GM19328 (cell line): Measurements from ENCODE around the gene SPIB.
"Not testable (repeated sequence)": the region's sequence is repeated elsewhere in the genome, so short reads cannot be mapped to it uniquely, and the experiment has no call there.

Source experiments
- ATAC-seq: cut with Tn5 transposase; IDR thresholded peaks from one replicate; pipeline ENCODE4 v1.9.1; 2021; ENCODE audit warnings: mild to moderate bottlenecking, moderate library complexity; ENCODE audit not compliant: unreplicated experiment

The SPIB gene

GRCh38 chr19:50435221-50435620 lies 16.5 kb downstream of the SPIB start:
- no peak for ATAC-seq

- ATAC-seq = no peak
Observed at GRCh38 chr19:50435627-50436026, 16.9 kb downstream of the SPIB start.

DNA sequence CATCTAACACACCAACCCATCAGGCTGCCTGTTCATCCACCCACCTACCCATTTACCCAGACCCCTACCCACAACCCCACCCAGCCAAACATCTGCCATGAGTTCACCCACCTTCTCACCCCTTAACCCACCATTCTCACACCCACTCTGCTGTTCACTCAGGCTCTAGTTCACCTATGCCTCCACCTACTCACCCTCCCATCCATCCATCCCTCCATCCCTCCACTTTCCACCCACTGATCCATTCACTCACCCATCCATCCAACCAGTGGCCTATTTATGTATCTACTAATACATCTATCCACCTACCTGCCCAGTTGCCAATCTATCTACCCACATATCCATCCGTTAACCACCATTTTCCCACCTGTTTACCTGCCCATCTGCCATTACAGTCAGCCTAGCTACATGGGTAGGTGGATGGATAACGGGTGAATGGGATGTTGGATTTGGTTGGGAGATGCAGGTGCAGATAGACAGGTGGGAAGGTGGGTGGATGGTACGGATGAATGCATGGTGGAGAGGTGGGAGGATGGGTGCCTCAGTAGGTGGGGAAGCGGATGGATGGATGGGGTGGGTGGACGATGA lies 19.2 kb downstream of the SPIB start:
- ATAC-seq = no peak

DNA sequence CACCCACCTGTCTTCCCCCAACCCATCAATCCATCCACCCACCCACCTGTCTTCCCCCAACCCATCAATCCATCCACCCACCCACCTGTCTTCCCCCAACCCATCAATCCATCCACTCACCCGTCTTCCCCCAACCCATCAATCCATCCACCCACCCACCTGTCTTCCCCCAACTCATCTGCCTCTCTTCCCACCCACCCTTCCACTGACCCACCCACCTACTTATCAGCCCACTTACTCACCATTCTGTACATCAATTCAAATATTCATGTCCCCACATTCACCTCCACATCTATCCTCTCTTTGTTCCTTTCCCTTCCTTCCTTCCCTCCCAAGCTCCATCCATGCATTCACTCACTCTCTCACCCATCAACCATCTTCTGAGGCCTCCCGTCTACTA lies 20.4 kb downstream of the SPIB start:
- ATAC-seq = not testable (repeated sequence)

DNA sequence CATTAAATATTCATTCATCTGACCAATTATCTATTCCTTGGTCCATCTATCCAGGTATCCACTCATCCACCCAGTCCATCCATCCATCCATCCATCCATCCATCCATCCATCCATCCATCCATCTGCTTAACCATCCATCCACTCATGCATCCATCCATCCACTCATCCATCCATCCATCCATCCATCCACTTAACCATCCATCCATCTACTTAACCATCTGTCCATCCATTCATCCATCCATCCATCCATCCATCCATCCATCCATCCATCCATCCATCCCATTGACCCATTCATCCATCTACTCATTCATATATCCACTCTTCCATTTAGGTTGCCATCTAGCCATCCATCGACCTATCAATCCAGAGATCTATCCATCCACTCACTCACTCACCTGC lies 25.3 kb downstream of the SPIB start:
- no peak for ATAC-seq

DNA sequence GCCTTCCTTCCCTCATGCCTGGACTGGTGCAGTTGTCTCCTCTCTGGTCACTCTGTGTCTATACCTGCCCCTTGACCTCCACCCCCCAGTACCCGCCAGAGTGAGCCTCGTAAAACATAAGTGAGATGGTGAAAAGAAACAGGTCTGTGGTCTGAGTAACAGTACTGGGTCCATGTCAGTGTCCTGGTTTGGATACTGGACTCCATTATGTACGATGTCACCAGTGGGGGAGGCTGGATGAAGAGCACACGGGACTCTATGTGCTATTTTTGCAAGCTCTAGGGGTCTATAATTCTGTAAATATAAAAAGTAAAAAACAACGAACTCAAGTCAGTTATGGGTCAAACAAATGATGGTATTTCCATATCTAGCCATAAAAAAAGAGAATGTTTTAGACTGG lies 28.3 kb downstream of the SPIB start:
- no peak for ATAC-seq

GRCh38 chr19:50447750-50448149 lies 29.0 kb downstream of the SPIB start:
- ATAC-seq = no peak

GRCh38 chr19:50449236-50449899 lies 30.6 kb downstream of the SPIB start:
- no peak for ATAC-seq

- no peak for ATAC-seq
Observed at GRCh38 chr19:50450369-50451222, 31.9 kb downstream of the SPIB start.

- ATAC-seq = no peak
Observed at GRCh38 chr19:50451223-50451534, 32.4 kb downstream of the SPIB start.

GRCh38 chr19:50453243-50453642 lies 34.5 kb downstream of the SPIB start:
- ATAC-seq = no peak

GRCh38 chr19:50455992-50456391 lies 37.3 kb downstream of the SPIB start:
- ATAC-seq = no peak

GRCh38 chr19:50457300-50457699 lies 38.6 kb downstream of the SPIB start:
- ATAC-seq = no peak

- no peak for ATAC-seq
Observed at GRCh38 chr19:50458396-50459066, 39.8 kb downstream of the SPIB start.

DNA sequence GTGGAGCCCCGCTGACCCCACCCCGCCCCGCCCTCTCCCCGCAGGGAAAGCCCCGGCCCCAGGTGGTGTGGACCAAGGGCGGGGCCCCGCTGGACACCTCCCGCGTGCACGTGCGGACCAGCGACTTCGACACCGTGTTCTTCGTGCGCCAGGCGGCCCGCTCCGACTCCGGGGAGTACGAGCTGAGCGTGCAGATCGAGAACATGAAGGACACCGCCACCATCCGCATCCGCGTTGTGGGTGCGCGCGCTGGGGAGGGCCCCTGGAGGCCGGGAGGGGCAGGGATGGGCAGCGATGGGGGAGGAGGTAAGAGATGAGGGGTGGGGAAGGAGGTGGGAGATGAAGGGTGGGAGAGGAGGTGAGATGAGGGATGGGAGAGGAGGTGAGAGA lies 40.3 kb downstream of the SPIB start:
- no peak for ATAC-seq

- no peak for ATAC-seq
Observed at GRCh38 chr19:50459638-50460037, 40.9 kb downstream of the SPIB start.

DNA sequence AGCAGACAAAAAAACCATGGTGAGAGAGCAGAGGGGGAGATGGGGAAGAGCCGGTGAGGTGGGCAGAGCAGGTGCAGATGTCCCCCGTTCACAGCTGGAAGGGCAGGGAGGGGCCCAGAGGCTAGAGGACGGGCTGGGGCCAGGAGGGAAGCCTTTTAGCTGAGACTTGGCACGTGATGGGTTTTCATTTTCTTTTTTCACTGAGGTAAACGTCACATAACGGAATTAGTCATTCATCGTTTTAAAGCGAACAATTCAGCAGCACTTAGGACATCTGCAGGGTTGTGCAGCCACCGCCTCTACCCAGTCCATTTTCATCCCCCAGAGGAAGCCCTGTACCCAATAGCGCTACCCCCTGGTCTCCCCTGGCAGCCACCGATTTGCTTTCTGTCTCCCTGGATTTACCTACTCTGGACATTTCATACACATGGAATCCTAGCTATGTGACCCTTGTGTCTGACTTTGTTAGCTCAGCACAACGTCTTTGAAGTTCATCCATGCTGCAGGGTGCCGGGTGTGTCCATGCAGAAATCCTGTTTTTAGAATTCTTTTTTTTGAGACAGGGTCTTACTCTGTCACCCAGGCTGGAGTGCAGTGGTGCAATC lies 41.5 kb downstream of the SPIB start:
- ATAC-seq = no peak

- no peak for ATAC-seq
Observed at GRCh38 chr19:50461066-50461875, 42.5 kb downstream of the SPIB start.

GRCh38 chr19:50462970-50463369 lies 44.2 kb downstream of the SPIB start:
- ATAC-seq = no peak

- ATAC-seq = no peak
Observed at GRCh38 chr19:50464348-50464747, 45.6 kb downstream of the SPIB start.
